SU-DHL-6 (cell line): ENCODE results near the gene GSTM2.

Experiments
- CTCF ChIP-seq: fragments of 200-600 bp; sonication (generic); IDR thresholded peaks from one replicate; pipeline ENCODE4 v1.5.1; 2017; ENCODE audit warnings: antibody characterized with exemption, mild to moderate bottlenecking, low read length, moderate library complexity; ENCODE audit not compliant: insufficient read depth, poor library complexity, severe bottlenecking
- EZH2phosphoT487 ChIP-seq: fragments of 200-600 bp; sonication (generic), shearing (Covaris generic); conservative IDR thresholded peaks from 2 replicates; pipeline ENCODE4 v1.6.1; 2018; ENCODE audit warnings: mild to moderate bottlenecking, antibody characterized with exemption, low read length, moderate library complexity, mixed read lengths

DNA sequence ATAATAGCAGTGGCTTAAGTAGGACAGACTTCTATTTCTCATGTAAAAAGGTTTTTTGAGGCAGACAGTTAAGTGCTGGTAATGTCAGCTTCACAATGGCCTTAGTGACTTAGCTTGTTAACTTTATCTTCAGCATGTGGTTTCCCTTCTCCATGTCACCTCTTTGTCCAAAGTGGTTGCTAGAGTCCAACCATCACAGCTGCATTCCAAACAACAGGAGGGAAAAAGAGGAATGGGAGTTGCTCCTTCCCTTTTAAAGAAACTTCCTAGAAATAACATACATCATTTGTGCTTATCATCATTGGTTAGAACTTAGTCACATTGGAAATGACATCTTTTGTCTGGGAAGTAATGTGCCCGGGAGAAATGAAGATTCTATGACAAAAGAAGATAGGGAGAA lies 54.1 kb downstream of the GSTM2 start:
- TF ChIP-seq CTCF (no peak), EZH2phosphoT487 (no peak)
